Measurements from ENCODE around the gene ARL11.

DNA sequence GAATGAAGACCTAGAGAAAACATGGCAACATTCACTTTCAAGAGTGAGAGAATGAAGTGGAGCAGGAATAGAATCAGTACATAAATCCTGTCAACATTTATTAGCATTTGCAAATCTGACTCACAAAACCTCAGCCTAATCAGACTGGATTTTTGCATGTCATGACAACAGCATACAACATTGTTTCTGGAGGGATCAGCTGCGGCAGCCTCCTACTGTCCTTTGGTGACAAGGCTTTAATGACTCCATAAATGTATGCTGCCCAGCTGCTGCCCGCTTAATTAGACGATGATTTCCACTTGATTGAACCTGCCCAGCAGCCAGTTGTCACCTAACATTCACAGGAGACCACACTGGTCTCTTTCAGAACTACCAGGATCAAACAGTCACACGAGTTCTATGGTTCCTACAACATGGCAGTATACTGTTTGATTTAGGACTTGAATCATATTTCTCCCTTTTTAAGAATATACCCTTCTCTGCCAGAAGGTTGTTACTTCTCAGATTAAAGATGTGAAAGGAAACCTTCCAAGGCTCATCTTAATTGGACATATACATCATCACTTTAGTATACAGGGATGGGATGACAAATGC lies 53.6 kb downstream of the ARL11 start:
- TF ChIP-seq CTCF (IDR thresholded peaks at IDR 0.05) (no peak), POLR2A (IDR thresholded peaks at IDR 0.05) (no peak)
